ENCODE measurements around the gene HMGA1. TPM values are rescaled to one million over a fixed set of nuclear protein-coding genes. Genes with fewer than 3 reads are reported as not detected.
A peak's percentile ranks its signal among the peaks of the same experiment; 100 is the strongest.

The HMGA1 gene
- total RNA-seq, 1 experiment from 2014 or later = 2,446 TPM

DNA sequence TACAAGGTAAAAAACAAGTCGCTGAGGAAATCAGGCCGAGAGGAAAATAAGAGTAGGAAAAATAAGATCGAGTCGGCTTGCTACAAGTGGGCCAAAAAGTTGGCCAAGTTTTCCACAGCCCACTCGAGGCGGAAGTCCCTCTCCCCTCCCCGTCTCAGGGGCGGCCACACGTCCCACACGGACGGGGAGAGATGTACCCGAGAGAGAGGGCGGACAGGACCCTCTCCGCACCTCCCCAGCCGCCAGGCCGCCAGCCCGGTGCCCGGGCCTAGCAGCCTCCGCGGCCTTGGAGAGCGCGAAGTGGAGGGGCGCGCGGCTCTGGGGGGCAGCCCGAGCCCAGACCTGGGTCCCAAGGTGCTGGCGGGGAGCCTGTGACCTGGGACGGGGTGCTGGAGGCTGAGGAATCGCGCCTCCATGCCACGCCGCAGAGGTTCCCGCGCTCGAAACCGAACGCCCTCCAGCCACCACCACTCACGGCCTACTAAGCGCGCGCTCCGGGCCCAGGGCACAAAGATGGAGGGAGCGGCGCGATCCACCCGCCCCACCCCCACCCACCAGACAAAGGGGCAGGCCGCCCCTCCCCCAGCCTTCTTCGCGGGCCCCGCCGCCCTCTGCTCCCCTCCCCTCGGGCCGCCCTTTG, 1.9 kb upstream of the HMGA1 start (continued):
- TF ChIP-seq, protein P1, sequence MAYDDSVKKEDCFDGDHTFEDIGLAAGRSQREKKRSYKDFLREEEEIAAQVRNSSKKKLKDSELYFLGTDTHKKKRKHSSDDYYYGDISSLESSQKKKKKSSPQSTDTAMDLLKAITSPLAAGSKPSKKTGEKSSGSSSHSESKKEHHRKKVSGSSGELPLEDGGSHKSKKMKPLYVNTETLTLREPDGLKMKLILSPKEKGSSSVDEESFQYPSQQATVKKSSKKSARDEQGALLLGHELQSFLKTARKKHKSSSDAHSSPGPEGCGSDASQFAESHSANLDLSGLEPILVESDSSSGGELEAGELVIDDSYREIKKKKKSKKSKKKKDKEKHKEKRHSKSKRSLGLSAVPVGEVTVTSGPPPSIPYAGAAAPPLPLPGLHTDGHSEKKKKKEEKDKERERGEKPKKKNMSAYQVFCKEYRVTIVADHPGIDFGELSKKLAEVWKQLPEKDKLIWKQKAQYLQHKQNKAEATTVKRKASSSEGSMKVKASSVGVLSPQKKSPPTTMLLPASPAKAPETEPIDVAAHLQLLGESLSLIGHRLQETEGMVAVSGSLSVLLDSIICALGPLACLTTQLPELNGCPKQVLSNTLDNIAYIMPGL (CRISPR knock-in tag; IDR thresholded peaks at IDR 0.05) = 0 out of 2 replicates have a peak, but pooled peaks have one; percentile 31
- TF ChIP-seq ZNF138 (CRISPR knock-in tag; conservative IDR thresholded peaks at IDR 0.05) (no peak), ZNF416 (CRISPR knock-in tag; IDR thresholded peaks at IDR 0.05) (peak; percentile 42; the same call in 1 of the 2 replicates), IRF2 (CRISPR knock-in tag; IDR thresholded peaks at IDR 0.05; ENCODE audit: borderline replicate concordance, low read depth) (no peak), RORB (CRISPR knock-in tag; IDR thresholded peaks at IDR 0.05) (no peak), ZNF396 (CRISPR knock-in tag; IDR thresholded peaks at IDR 0.05; ENCODE audit: borderline replicate concordance) (no peak), FOXJ3 (CRISPR knock-in tag; IDR thresholded peaks at IDR 0.05; ENCODE audit: borderline replicate concordance) (no peak)
- TF ChIP-seq, protein P2, sequence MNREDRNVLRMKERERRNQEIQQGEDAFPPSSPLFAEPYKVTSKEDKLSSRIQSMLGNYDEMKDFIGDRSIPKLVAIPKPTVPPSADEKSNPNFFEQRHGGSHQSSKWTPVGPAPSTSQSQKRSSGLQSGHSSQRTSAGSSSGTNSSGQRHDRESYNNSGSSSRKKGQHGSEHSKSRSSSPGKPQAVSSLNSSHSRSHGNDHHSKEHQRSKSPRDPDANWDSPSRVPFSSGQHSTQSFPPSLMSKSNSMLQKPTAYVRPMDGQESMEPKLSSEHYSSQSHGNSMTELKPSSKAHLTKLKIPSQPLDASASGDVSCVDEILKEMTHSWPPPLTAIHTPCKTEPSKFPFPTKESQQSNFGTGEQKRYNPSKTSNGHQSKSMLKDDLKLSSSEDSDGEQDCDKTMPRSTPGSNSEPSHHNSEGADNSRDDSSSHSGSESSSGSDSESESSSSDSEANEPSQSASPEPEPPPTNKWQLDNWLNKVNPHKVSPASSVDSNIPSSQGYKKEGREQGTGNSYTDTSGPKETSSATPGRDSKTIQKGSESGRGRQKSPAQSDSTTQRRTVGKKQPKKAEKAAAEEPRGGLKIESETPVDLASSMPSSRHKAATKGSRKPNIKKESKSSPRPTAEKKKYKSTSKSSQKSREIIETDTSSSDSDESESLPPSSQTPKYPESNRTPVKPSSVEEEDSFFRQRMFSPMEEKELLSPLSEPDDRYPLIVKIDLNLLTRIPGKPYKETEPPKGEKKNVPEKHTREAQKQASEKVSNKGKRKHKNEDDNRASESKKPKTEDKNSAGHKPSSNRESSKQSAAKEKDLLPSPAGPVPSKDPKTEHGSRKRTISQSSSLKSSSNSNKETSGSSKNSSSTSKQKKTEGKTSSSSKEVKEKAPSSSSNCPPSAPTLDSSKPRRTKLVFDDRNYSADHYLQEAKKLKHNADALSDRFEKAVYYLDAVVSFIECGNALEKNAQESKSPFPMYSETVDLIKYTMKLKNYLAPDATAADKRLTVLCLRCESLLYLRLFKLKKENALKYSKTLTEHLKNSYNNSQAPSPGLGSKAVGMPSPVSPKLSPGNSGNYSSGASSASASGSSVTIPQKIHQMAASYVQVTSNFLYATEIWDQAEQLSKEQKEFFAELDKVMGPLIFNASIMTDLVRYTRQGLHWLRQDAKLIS (CRISPR knock-in tag; IDR thresholded peaks at IDR 0.05; ENCODE audit: borderline replicate concordance) = no peak
- TF ChIP-seq, protein P3, sequence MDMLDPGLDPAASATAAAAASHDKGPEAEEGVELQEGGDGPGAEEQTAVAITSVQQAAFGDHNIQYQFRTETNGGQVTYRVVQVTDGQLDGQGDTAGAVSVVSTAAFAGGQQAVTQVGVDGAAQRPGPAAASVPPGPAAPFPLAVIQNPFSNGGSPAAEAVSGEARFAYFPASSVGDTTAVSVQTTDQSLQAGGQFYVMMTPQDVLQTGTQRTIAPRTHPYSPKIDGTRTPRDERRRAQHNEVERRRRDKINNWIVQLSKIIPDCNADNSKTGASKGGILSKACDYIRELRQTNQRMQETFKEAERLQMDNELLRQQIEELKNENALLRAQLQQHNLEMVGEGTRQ (CRISPR knock-in tag; IDR thresholded peaks at IDR 0.05) = no peak
- TF ChIP-seq, protein P4, sequence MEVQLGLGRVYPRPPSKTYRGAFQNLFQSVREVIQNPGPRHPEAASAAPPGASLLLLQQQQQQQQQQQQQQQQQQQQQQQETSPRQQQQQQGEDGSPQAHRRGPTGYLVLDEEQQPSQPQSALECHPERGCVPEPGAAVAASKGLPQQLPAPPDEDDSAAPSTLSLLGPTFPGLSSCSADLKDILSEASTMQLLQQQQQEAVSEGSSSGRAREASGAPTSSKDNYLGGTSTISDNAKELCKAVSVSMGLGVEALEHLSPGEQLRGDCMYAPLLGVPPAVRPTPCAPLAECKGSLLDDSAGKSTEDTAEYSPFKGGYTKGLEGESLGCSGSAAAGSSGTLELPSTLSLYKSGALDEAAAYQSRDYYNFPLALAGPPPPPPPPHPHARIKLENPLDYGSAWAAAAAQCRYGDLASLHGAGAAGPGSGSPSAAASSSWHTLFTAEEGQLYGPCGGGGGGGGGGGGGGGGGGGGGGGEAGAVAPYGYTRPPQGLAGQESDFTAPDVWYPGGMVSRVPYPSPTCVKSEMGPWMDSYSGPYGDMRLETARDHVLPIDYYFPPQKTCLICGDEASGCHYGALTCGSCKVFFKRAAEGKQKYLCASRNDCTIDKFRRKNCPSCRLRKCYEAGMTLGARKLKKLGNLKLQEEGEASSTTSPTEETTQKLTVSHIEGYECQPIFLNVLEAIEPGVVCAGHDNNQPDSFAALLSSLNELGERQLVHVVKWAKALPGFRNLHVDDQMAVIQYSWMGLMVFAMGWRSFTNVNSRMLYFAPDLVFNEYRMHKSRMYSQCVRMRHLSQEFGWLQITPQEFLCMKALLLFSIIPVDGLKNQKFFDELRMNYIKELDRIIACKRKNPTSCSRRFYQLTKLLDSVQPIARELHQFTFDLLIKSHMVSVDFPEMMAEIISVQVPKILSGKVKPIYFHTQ (CRISPR knock-in tag; IDR thresholded peaks at IDR 0.05) = no peak

DNA sequence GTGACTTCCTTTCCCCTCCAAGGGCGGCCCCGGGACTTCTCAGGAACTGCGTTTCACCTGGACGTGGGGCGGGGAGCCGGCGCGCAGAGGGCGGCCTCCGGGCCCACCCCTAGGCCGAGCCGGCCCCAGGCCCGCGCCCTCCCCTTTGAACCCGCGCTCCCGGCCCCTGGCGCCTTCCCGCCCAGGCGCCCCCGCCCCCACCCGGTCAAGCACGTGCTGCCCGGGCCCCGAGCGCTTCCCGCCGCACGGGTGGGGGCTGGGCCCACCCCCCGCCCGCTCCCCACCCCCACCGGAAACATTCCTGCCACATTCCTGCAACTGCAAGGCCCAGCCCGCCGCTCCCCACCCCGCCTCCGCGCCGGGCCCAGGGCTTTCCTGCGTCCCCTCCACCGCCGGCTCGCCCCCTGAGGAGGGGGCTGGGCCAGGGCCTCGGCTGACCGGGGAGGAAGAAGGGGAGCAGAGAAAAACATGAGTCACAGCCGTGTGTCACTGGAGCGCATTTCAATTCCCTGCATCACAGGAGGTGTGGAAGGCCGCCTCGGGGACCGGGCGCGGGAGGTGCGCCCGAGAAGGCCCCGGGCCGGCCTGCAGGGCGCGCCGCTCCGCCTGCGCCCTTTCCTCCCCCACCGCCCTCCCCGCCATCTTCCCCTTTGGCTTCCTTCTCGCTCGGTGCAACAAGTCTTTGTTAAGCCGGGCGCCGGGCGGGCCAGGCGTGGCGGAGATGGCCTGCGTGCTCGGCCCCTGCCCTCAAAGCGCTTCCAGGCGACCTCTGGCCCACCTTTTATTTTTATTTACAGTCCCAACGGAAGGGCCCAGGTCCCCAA, 1.2 kb upstream of the HMGA1 start:
- ChIA-PET CTCF (no interaction called here), POLR2A (interaction anchor here (1.3 to 2.2 kb wide), 5 partner anchors 9 to 39 kb away, joined by 11 to 41 read pairs (median 16); partner anchors contain the start of gene SMIM29)
- H3K4me1 Mint-ChIP-seq = peaks cover 45% of the 10 kb centered on the region
- H3K36me3 Mint-ChIP-seq = peaks cover 22% of the 10 kb centered on the region
- ATAC-seq (peak; percentile 75), DNase-seq (ENCODE audit: low spot score) (peak; percentile 96)
- H3K9me3 Mint-ChIP-seq = no peaks in the 10 kb centered on the region
- peak overlapping the region; percentile 93 for H3K4me3 Mint-ChIP-seq
- peak overlapping the region; percentile 100 for H3K27ac Mint-ChIP-seq
- no peaks in the 10 kb centered on the region for H3K27me3 Mint-ChIP-seq (ENCODE audit: low read depth)
- peak; percentile 72; the same call in 1 of the 2 replicates for TF ChIP-seq TEAD1 (CRISPR knock-in tag; IDR thresholded peaks at IDR 0.05)
- 0 out of 2 replicates have a peak, but pooled peaks have one; percentile 69 for TF ChIP-seq MYBL2 (CRISPR knock-in tag; IDR thresholded peaks at IDR 0.05)
- TF ChIP-seq, protein P5, sequence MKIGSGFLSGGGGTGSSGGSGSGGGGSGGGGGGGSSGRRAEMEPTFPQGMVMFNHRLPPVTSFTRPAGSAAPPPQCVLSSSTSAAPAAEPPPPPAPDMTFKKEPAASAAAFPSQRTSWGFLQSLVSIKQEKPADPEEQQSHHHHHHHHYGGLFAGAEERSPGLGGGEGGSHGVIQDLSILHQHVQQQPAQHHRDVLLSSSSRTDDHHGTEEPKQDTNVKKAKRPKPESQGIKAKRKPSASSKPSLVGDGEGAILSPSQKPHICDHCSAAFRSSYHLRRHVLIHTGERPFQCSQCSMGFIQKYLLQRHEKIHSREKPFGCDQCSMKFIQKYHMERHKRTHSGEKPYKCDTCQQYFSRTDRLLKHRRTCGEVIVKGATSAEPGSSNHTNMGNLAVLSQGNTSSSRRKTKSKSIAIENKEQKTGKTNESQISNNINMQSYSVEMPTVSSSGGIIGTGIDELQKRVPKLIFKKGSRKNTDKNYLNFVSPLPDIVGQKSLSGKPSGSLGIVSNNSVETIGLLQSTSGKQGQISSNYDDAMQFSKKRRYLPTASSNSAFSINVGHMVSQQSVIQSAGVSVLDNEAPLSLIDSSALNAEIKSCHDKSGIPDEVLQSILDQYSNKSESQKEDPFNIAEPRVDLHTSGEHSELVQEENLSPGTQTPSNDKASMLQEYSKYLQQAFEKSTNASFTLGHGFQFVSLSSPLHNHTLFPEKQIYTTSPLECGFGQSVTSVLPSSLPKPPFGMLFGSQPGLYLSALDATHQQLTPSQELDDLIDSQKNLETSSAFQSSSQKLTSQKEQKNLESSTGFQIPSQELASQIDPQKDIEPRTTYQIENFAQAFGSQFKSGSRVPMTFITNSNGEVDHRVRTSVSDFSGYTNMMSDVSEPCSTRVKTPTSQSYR (CRISPR knock-in tag; IDR thresholded peaks at IDR 0.05) = peak; percentile 49; the same call in 1 of the 2 replicates
- no peak for TF ChIP-seq ATF1 (CRISPR knock-in tag; IDR thresholded peaks at IDR 0.05)
- no peak for TF ChIP-seq RELA (CRISPR knock-in tag; IDR thresholded peaks at IDR 0.05; ENCODE audit: borderline replicate concordance)
- TF ChIP-seq, protein P6, sequence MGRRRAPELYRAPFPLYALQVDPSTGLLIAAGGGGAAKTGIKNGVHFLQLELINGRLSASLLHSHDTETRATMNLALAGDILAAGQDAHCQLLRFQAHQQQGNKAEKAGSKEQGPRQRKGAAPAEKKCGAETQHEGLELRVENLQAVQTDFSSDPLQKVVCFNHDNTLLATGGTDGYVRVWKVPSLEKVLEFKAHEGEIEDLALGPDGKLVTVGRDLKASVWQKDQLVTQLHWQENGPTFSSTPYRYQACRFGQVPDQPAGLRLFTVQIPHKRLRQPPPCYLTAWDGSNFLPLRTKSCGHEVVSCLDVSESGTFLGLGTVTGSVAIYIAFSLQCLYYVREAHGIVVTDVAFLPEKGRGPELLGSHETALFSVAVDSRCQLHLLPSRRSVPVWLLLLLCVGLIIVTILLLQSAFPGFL (CRISPR knock-in tag; IDR thresholded peaks at IDR 0.05; ENCODE audit: borderline replicate concordance) = no peak
- TF ChIP-seq NFYB (CRISPR knock-in tag; conservative IDR thresholded peaks at IDR 0.05; ENCODE audit: low read depth) = no peak
- 0 out of 2 replicates have a peak, but pooled peaks have one; percentile 23 for TF ChIP-seq CBFB (CRISPR knock-in tag; IDR thresholded peaks at IDR 0.05; ENCODE audit: low read depth)
- TF ChIP-seq ETV6 (CRISPR knock-in tag; IDR thresholded peaks at IDR 0.05) = peak; percentile 43; the same call in 1 of the 2 replicates

Data from WTC11 (cell line).